Stimulated activated CD8-positive, alpha-beta memory T cell treated with anti-CD3 and anti-CD28 coated beads, Interleukin-4, amount 100 ng/mL, for 48 hours (primary cell): ENCODE measurements around the gene ZZZ3.
"Not testable (repeated sequence)": the region's sequence is repeated elsewhere in the genome, so short reads cannot be mapped to it uniquely, and the experiment has no call there.

ENCODE experiments used
- DNase-seq: peaks from one replicate; pipeline ENCODE4 v3.0.0-alpha.2; 2020

ZZZ3 gene

DNA sequence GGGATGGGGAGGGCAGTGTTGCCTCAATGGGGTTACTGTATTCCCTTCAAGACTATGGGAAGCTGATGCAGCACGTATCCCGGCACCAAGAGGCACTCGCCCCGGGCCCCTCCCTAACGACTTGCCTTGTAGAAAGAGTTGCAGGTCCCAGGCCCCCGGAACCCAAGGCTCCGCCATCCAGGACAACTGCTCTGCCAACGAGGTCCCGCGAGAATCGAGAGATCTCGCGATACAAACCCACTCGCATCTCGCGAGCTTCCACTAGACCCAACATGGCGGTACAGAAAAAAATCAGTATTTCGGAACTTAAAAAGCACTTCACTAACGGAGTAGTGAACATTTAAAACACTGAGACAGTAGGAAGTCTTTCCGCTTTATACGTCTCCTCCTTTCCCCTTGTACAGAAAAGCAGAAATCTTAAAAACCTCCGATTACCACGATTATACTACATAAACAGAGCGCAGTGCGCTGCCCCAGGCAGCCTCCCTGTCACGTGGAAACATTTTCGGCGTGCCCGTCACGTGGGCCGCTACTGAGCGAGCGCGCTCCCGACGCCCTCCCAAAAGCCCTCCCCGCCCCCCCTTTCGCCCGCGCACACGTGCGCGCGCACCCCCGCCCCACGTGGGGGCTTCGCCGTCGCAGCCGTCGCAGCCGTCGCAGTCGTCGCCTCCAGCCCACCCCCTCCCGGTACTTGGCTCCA lies at the start of gene ZZZ3:
Gene ZZZ3, minus strand, starts transcription at position 199 of the 700 bp plus-strand sequence. CDS start 49,304 bp downstream, outside the sequence.
- peak; percentile 92 for DNase-seq

DNA sequence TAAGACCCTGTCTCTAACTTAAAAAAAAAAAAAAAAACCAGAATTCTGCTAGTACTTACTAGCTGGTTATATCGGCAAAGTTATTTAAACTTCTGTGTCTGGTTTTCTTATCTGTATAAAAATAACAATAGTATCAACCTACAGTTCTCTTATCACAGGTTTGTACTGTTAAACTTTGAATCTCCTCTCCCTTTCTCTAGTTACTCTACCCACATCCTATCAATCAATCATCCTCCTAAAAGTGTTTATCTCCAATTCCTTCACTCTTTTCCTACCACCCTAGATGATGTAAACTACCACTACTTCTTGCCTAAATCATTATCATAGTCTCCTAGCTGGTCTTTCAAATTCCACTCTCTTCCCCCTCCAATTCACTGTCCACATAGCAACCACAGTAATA lies 49.6 kb upstream of the ZZZ3 start:
- no peak for DNase-seq

DNA sequence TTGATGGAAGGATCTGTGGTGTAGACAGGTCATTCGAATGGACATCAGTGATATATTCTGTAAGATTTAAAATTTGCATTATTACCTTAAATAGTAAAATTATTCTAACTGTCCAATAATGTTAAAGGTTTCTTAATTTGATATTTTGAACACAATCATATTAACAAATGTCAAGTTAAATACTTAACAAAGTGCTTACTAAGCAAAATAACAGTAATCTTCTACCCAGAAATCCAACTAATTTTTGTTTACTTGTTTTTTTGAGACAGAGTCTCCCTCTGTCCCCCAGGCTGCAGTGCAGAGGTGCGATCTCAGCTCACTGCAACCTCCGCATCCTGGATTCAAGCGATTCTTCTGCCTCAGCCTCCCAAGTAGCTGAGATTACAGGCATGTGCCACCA lies 43.2 kb upstream of the ZZZ3 start:
- no peak for DNase-seq

DNA sequence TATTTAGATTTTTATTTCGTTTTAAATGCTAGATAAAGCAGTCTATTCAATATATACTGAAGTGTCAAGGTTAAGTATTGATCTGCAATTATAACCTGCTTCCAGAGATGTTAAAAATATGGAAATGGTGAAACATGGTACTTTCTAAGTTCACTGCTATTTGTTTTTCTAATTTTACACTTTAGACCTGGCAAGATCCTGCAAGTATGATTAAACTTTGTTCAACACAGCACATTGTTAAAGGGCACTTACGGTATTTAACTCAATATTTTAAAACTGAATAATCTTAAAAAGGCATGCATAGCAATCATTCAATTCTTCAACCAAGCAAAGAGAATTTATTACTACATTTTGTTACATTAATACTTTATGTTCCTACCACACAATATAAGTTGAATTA lies 35.7 kb upstream of the ZZZ3 start:
- DNase-seq: no peak

- no peak for DNase-seq
Observed at GRCh38 chr1:77716065-77716464, 33.6 kb upstream of the ZZZ3 start.

- no peak for DNase-seq
Observed at GRCh38 chr1:77709727-77710126, 27.3 kb upstream of the ZZZ3 start.

GRCh38 chr1:77706321-77706720 lies 23.9 kb upstream of the ZZZ3 start:
- DNase-seq: no peak

- no peak for DNase-seq
Observed at GRCh38 chr1:77704736-77705135, 22.3 kb upstream of the ZZZ3 start.

DNA sequence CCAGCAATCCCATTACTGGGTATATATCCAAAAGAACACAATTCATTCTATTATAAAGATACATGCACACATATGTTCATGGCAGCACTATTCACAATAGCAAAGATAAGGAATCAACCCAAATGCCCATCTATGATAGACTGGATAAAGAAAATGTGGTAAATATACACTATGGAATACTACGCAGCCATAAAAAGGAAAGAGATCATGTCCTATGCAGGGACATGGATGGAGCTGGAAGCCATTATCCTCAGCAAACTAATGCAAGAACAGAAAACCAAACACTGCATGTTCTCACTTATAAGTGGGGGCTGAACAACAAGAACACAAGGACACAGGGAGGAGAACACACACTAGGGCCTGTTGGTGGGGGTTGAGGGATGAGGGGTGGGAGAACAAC lies 17.2 kb upstream of the ZZZ3 start:
- not testable (repeated sequence) for DNase-seq

- no peak for DNase-seq
Observed at GRCh38 chr1:77697441-77697840, 15.0 kb upstream of the ZZZ3 start.

DNA sequence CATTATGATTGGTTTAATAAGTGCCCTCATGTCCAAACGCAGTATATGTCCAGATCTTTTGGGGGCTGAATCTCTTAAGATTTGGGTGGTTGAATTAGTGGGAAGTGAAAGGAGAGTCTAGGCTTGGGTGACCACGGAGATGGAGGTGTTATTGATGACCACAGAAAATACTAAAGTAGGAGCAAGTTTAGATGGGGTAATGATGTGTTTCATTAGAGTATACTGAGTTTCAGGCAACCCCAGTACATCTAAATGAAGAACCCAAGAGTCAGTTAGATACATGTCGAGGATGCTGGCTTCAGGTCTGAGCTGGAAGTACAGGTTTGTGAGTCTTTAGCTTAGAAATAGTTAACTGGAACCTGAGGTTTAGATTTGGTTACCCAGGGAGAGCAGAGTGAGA lies 6.5 kb upstream of the ZZZ3 start:
- no peak for DNase-seq

GRCh38 chr1:77687519-77687906 lies 5.1 kb upstream of the ZZZ3 start:
- no peak for DNase-seq

- no peak for DNase-seq
Observed at GRCh38 chr1:77686796-77687518, 4.5 kb upstream of the ZZZ3 start.

GRCh38 chr1:77683160-77684148 lies 996 bp upstream of the ZZZ3 start:
- DNase-seq: peak; percentile 92

GRCh38 chr1:77680173-77680572 lies 2.3 kb downstream of the ZZZ3 start:
- DNase-seq: no peak

DNA sequence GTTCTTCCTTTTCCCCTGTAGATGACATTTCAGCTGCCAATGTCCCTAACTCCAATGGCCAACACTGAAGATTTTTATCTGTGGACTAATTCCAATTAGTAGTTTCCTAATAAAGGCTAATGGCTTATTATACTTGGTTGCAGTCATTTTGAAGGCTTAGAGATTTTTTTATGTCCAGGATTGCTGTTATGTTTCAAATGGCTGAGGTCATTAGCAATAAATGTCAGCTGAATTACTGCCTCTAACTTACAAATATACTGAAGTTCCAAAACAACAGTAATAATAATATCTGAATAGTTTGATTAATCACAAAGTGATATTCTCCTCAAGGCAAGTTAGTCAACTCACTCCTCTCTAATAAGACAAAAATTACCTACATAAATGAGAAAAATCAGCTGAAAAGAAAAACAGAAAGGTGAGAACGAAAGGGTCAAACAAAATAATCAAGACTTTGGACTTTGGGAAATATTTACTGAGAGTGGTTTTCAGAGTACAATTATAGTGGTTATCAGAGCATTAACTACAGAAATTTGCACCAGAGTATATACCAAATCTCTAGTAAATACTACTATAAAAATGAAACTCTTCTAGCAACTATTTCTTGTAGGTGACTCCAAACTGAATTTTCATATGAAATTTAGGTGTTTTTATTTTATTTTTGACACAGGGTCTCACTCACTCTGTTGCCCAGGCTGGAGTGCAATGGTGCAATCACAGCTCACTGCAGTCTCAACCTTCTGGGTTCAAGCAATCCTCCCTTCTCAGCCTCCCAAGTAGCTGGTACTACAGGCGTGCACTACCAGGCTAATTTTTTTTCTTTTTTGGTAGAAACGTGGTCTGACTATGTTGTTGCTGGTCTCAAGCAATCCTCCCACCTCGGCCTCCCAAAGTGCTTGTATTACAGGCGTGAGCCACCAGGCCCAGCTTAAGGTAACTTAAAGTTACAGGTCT lies 3.5 kb downstream of the ZZZ3 start:
- DNase-seq: no peak

GRCh38 chr1:77674807-77675206 lies 7.7 kb downstream of the ZZZ3 start:
- not testable (repeated sequence) for DNase-seq

GRCh38 chr1:77673716-77674355 lies 8.6 kb downstream of the ZZZ3 start:
- no peak for DNase-seq

GRCh38 chr1:77673030-77673429 lies 9.4 kb downstream of the ZZZ3 start:
- DNase-seq: no peak

DNA sequence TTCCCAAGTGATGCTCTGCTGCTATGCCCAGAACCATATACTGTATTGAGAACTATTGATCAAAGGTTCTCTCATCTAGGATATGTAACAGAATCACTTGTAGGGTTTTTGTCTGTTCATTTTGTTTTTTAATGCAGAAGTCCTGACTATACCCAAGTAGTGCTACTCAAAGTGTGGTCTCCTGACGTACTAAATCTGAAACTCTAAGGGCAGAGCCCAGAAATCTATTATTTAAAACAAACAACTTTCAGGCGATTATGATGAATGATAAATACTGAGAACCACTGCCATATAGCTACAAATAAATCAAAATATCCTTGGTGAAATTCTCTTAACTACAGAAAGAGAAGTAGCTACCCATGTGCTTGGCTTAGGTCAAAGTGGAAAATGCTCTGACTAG lies 10.1 kb downstream of the ZZZ3 start:
- DNase-seq: no peak

GRCh38 chr1:77671836-77672235 lies 10.6 kb downstream of the ZZZ3 start:
- DNase-seq: no peak

GRCh38 chr1:77670330-77670729 lies 12.1 kb downstream of the ZZZ3 start:
- no peak for DNase-seq
